HepG2 (cell line): ENCODE measurements around the gene NDUFS2. TPM values are rescaled to one million over a fixed set of nuclear protein-coding genes. Genes with fewer than 3 reads are reported as not detected.

ENCODE experiments used
- ATF7-NPFF ChIP-seq: sonication (generic); formaldehyde crosslinking; IDR thresholded peaks from 2 replicates; pipeline ENCODE4 v1.8.1; 2023; ENCODE audit warnings: mild to moderate bottlenecking, low read depth, missing genetic modification reagents, moderate library complexity
- GABPA ChIP-seq, 2 experiments: IDR thresholded peaks; 2 replicates each; pipeline ENCODE4 v1.6.1; 2011 to 2016; ENCODE audit warnings: low read depth in 2 of 2, low read length in 1 of 2, missing biosample characterization in 1 of 2, missing genetic modification characterization in 1 of 2
- HOXA9 ChIP-seq: sonication (generic); formaldehyde crosslinking; IDR thresholded peaks from 2 replicates; pipeline ENCODE4 v1.8.1; 2022; ENCODE audit warnings: missing genetic modification reagents, mild to moderate bottlenecking, moderate library complexity, borderline replicate concordance
- PAF1 ChIP-seq: IDR thresholded peaks from 2 replicates; pipeline ENCODE4 v1.6.1; 2016; ENCODE audit warnings: missing genetic modification reagents, missing compliant biosample characterization
- SMC3 ChIP-seq: IDR thresholded peaks from 2 replicates; pipeline ENCODE4 v1.6.1; 2011; ENCODE audit warnings: low read length, improper control_type of control experiment
- SSRP1 ChIP-seq: IDR thresholded peaks from 2 replicates; pipeline ENCODE4 v1.6.1; 2016; ENCODE audit warnings: control low read depth
- THAP8 ChIP-seq: sonication (generic); formaldehyde crosslinking; IDR thresholded peaks from 2 replicates; pipeline ENCODE4 v1.5.1; 2020; ENCODE audit warnings: missing genetic modification reagents, mild to moderate bottlenecking, borderline replicate concordance
- ZFP82 ChIP-seq: sonication (generic); formaldehyde crosslinking; IDR thresholded peaks from 2 replicates; pipeline ENCODE4 v1.5.1; 2020; ENCODE audit warnings: mild to moderate bottlenecking, missing genetic modification reagents, borderline replicate concordance
- ZNF225 ChIP-seq: sonication (generic); formaldehyde crosslinking; IDR thresholded peaks from 2 replicates; pipeline ENCODE4 v1.4.0; 2020; ENCODE audit warnings: mild to moderate bottlenecking, missing genetic modification reagents
- ZNF484 ChIP-seq: sonication (generic); formaldehyde crosslinking; IDR thresholded peaks from 2 replicates; pipeline ENCODE4 v1.5.1; 2020; ENCODE audit warnings: mild to moderate bottlenecking, low read depth, missing genetic modification reagents, borderline replicate concordance
- polyA plus RNA-seq, 8 experiments: library from polyadenylated mRNA; depleted of rRNA in 3 of 8; stranded (reverse) in 7 of 8; unstranded in 1 of 8; fragments of >200 nt; fragmentation: Illumina TruSeq in 4 of 8; extraction: Trizol in 4 of 8; gene quantifications; 2 replicates each; pipeline versions ENCODE4 v1.2.1 to v1.2.3, GENCODE V29; 2011 to 2016; ENCODE audit warnings: low read depth in 4 of 8, missing spikeins in 1 of 8, mixed read lengths in 1 of 8; ENCODE audit not compliant: insufficient read depth in 1 of 8
- total RNA-seq, 5 experiments: library from RNA; depleted of rRNA; stranded (reverse); fragments of >200 nt; fragmentation: Illumina TruSeq; extraction: Trizol; gene quantifications; 2 replicates each; pipeline ENCODE4 v1.2.3, GENCODE V29; 2016; ENCODE audit warnings: low read depth in 1 of 5
- TF ChIP-seq, protein P1 (sequence below), 2 experiments: fragments of 450-650 bp in 1 of 2; sonication (generic) in 1 of 2; formaldehyde crosslinking in 1 of 2; IDR thresholded peaks; 2 replicates each; pipeline versions ENCODE4 v1.6.1 to v1.8.0; 2016 to 2022; ENCODE audit warnings: antibody characterized with exemption in 1 of 2, mild to moderate bottlenecking in 1 of 2, missing genetic modification reagents in 1 of 2
- TF ChIP-seq, protein P2 (sequence below): sonication (generic); formaldehyde crosslinking; IDR thresholded peaks from 2 replicates; pipeline ENCODE4 v1.5.0; 2020; ENCODE audit warnings: mild to moderate bottlenecking, missing genetic modification reagents

Gene NDUFS2
- total and polyA plus RNA-seq, 2 of the 13 experiments (the other 11 are each of a cell fraction or from before 2014, with no cell fraction given): 89.9 to 118 TPM

DNA sequence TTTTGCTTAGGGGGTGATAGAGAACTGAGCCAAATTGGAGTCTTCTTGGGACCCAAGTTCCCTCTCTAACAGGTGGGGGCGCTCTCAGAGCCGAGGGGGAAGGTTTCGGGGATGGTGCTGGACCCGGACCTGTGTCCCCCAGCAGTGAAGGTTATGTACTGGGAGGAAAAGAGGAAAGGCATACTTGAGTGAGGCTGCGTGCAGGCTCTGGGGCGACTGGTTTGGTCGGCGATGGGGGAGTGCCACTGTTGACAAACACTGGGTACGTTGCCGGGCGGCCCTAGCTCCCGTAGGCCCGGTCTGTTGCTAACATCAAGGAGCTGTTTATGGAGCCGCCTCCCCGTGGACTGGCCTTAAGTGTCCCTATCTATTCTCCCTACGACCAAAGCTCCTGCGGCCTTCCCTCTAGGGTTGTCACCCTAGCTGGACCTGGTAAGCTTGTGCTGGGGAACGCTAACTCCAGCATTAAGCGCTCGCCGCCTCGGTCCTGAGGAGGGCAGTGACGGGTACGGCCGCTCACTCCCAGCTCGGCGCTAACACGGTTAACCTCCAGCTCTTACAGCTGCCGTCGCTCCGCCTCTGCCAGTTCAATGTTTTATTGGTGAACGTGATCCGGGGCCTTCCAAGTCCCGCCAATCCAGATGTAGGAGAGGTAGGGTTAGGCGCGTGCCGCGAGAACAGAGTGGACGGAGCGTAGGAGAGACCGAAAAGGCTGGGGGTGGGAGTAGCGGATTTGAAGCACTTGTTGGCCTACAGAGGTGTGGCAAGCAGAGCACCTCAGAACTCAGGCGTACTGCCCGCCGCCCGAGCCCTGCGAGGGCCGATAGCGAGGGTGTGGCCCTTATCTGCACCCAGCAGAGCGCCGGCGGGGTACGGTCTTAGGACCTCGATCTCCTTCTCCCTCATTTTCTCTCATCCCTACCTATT lies 36.2 kb upstream of the NDUFS2 start, which contains the start of gene PPOX (continued):
- TF ChIP-seq ZFP82: 0 out of 2 replicates have a peak, but pooled peaks have one; percentile 40
- TF ChIP-seq PAF1: no peak
- TF ChIP-seq ATF7-NPFF (CRISPR knock-in tag): no peak; the same call in none of the 2 replicates
- TF ChIP-seq HOXA9: no peak
- TF ChIP-seq THAP8 (CRISPR knock-in tag): no peak
- no peak for TF ChIP-seq SSRP1 (CRISPR knock-in tag)
- TF ChIP-seq, protein P1, sequence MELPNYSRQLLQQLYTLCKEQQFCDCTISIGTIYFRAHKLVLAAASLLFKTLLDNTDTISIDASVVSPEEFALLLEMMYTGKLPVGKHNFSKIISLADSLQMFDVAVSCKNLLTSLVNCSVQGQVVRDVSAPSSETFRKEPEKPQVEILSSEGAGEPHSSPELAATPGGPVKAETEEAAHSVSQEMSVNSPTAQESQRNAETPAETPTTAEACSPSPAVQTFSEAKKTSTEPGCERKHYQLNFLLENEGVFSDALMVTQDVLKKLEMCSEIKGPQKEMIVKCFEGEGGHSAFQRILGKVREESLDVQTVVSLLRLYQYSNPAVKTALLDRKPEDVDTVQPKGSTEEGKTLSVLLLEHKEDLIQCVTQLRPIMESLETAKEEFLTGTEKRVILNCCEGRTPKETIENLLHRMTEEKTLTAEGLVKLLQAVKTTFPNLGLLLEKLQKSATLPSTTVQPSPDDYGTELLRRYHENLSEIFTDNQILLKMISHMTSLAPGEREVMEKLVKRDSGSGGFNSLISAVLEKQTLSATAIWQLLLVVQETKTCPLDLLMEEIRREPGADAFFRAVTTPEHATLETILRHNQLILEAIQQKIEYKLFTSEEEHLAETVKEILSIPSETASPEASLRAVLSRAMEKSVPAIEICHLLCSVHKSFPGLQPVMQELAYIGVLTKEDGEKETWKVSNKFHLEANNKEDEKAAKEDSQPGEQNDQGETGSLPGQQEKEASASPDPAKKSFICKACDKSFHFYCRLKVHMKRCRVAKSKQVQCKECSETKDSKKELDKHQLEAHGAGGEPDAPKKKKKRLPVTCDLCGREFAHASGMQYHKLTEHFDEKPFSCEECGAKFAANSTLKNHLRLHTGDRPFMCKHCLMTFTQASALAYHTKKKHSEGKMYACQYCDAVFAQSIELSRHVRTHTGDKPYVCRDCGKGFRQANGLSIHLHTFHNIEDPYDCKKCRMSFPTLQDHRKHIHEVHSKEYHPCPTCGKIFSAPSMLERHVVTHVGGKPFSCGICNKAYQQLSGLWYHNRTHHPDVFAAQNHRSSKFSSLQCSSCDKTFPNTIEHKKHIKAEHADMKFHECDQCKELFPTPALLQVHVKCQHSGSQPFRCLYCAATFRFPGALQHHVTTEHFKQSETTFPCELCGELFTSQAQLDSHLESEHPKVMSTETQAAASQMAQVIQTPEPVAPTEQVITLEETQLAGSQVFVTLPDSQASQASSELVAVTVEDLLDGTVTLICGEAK (IDR thresholded peaks at IDR 0.05): no peak
- TF ChIP-seq, protein P1 (CRISPR knock-in tag; IDR thresholded peaks at IDR 0.05): peak; percentile 41; the same call in 1 of the 2 replicates
- TF ChIP-seq ZNF484 (CRISPR knock-in tag): no peak
- TF ChIP-seq, protein P2, sequence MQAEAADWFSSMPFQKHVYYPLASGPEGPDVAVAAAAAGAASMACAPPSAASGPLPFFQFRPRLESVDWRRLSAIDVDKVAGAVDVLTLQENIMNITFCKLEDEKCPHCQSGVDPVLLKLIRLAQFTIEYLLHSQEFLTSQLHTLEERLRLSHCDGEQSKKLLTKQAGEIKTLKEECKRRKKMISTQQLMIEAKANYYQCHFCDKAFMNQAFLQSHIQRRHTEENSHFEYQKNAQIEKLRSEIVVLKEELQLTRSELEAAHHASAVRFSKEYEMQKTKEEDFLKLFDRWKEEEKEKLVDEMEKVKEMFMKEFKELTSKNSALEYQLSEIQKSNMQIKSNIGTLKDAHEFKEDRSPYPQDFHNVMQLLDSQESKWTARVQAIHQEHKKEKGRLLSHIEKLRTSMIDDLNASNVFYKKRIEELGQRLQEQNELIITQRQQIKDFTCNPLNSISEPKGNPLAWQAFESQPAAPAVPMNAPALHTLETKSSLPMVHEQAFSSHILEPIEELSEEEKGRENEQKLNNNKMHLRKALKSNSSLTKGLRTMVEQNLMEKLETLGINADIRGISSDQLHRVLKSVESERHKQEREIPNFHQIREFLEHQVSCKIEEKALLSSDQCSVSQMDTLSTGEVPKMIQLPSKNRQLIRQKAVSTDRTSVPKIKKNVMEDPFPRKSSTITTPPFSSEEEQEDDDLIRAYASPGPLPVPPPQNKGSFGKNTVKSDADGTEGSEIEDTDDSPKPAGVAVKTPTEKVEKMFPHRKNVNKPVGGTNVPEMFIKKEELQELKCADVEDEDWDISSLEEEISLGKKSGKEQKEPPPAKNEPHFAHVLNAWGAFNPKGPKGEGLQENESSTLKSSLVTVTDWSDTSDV: 0 out of 2 replicates have a peak, but pooled peaks have one; percentile 10
- no peak for TF ChIP-seq GABPA (IDR thresholded peaks at IDR 0.05; ENCODE audit: low read depth, low read length)
- peak; percentile 59 for TF ChIP-seq GABPA (CRISPR knock-in tag; IDR thresholded peaks at IDR 0.05; ENCODE audit: low read depth)
- peak; percentile 67; the same call in 1 of the 2 replicates for TF ChIP-seq ZNF225
- TF ChIP-seq SMC3: no peak
